K562 (cell line): ENCODE measurements around the gene CCDC50. TPM values are rescaled to one million over a fixed set of nuclear protein-coding genes. Genes with fewer than 3 reads are reported as not detected.

Source experiments
- ATAC-seq: fragments of 200-7000 bp; cut with Tn5 transposase; 3 replicates; pipeline ENCODE4 v1.9.1; 2020; ENCODE audit warnings: moderate library complexity
- BruUV-seq: library from RNA; stranded (reverse); fragments of 400-500 nt; replicated peaks from 2 replicates; lab custom pipeline; 2021; lab: Mats Ljungman, UMichigan
- CTCF ChIA-PET: fragments of 300-600 bp; formaldehyde crosslinking; extraction: SDS; loops from one replicate; lab custom pipeline; 2021; ENCODE audit warnings: low intra/inter-chr PET ratio; lab: Yijun Ruan, JAX
- POLR2A ChIA-PET: fragments of 300-600, 350-650 bp; sonication (Branson Sonifier 250); formaldehyde crosslinking; extraction: SDS; loops from one replicate; lab custom pipeline; 2021; ENCODE audit warnings: antibody characterized with exemption, inconsistent platforms; lab: Yijun Ruan, JAX
- DNase-seq, 4 experiments: peaks; one replicate each; pipeline versions ENCODE4 v3.0.0 to v3.0.0-alpha.2; 2011 to 2018; ENCODE audit warnings: low spot score in 3 of 4, mixed read lengths in 3 of 4; ENCODE audit errors: extremely low read depth in 1 of 4
- FAIRE-seq: peaks from 2 replicates; lab custom pipeline; 2011; peaks lifted over from hg19 to GRCh38; lab: Jason Lieb, UNC
- H2AFZ ChIP-seq: 2 replicates; pipeline ENCODE4 v1.6.0; 2011; ENCODE audit warnings: low read depth, low read length, control low read depth, inconsistent platforms
- H3K27ac ChIP-seq: fragments of 200-600 bp; 3 replicates; pipeline ENCODE4 v1.8.0; 2011; ENCODE audit warnings: low read depth, mild to moderate bottlenecking, control low read depth, inconsistent platforms, low read length, moderate library complexity, mixed read lengths; ENCODE audit errors: extremely low read depth
- H3K27me3 ChIP-seq, 2 experiments: fragments of 300-600 bp in 1 of 2; 2 replicates in 1 of 2; 3 replicates in 1 of 2; pipeline versions ENCODE4 v1.6.0 to v1.8.0; 2011; ENCODE audit warnings: inconsistent platforms in 2 of 2, low read length in 2 of 2, mild to moderate bottlenecking in 1 of 2, mixed read lengths in 1 of 2, moderate library complexity in 1 of 2; ENCODE audit not compliant: control insufficient read depth in 2 of 2, insufficient read depth in 2 of 2
- H3K36me3 ChIP-seq: fragments of 300-600 bp; 3 replicates; pipeline ENCODE4 v1.8.0; 2011; ENCODE audit warnings: mild to moderate bottlenecking, low read length, inconsistent platforms; ENCODE audit not compliant: control insufficient read depth, insufficient read depth
- H3K4me1 ChIP-seq, 2 experiments: fragments of 200-600 bp in 1 of 2; replicated peaks in 1 of 2; 2 replicates in 1 of 2; 3 replicates in 1 of 2; pipeline versions ENCODE4 v1.5.1 to v1.8.0; 2011; ENCODE audit warnings: inconsistent platforms in 2 of 2, low read length in 2 of 2, mild to moderate bottlenecking in 1 of 2, mixed read lengths in 1 of 2, moderate library complexity in 1 of 2; ENCODE audit not compliant: control insufficient read depth in 2 of 2, insufficient read depth in 2 of 2
- H3K4me2 ChIP-seq: 2 replicates; pipeline ENCODE4 v1.6.1; 2011; ENCODE audit warnings: low read length, control low read depth, inconsistent platforms, mixed read lengths; ENCODE audit not compliant: insufficient read depth
- H3K4me3 ChIP-seq: fragments of 200-600 bp; sonication (generic), shearing (Covaris generic); 2 replicates; pipeline ENCODE4 v1.5.1; 2016; ENCODE audit warnings: control low read depth, inconsistent platforms
- H3K79me2 ChIP-seq: fragments of 200-600 bp; 3 replicates; pipeline ENCODE4 v1.8.0; 2011; ENCODE audit warnings: low read length, inconsistent platforms; ENCODE audit not compliant: control insufficient read depth, insufficient read depth
- H3K9ac ChIP-seq, 2 experiments: 2 replicates each; pipeline versions ENCODE4 v1.6.0 to v1.6.1; 2011; ENCODE audit warnings: low read depth in 2 of 2, low read length in 2 of 2, control low read depth in 1 of 2, inconsistent platforms in 1 of 2, mild to moderate bottlenecking in 1 of 2, mixed read lengths in 1 of 2; ENCODE audit not compliant: insufficient read depth in 1 of 2
- H3K9me1 ChIP-seq: one replicate; pipeline ENCODE4 v1.6.0; 2011; ENCODE audit warnings: inconsistent platforms, mild to moderate bottlenecking, low read length, moderate library complexity; ENCODE audit not compliant: control insufficient read depth, insufficient read depth
- H3K9me3 ChIP-seq: replicated peaks from 2 replicates; pipeline ENCODE4 v1.5.1; 2011; ENCODE audit warnings: low read depth, low read length, inconsistent platforms; ENCODE audit not compliant: control insufficient read depth, insufficient read depth
- H4K20me1 ChIP-seq: replicated peaks from 2 replicates; pipeline ENCODE4 v1.6.1; 2011; ENCODE audit warnings: low read length, inconsistent platforms, mixed read lengths; ENCODE audit not compliant: control insufficient read depth, insufficient read depth
- ADNP ChIP-seq: fragments of 200-800 bp; sonication (Bioruptor generic); IDR thresholded peaks from 2 replicates; pipeline ENCODE4 v1.6.1; 2016; ENCODE audit warnings: missing genetic modification characterization, missing compliant biosample characterization
- ARID3B ChIP-seq: fragments of 250-450 bp; sonication (Bioruptor Pico); IDR thresholded peaks from 2 replicates; pipeline ENCODE4 v1.4.0; 2020; ENCODE audit warnings: borderline replicate concordance
- CC2D1A ChIP-seq: fragments of 450-650 bp; IDR thresholded peaks from 2 replicates; pipeline ENCODE4 v1.6.1; 2017; ENCODE audit warnings: mild to moderate bottlenecking
- FOSL1 ChIP-seq: fragments of 200-800 bp; sonication (Bioruptor generic); conservative IDR thresholded peaks from 2 replicates; pipeline ENCODE4 v1.6.1; 2016; ENCODE audit warnings: missing genetic modification characterization, missing compliant biosample characterization
- HMG20B ChIP-seq: fragments of 250-450 bp; sonication (Bioruptor Pico); IDR thresholded peaks from 2 replicates; pipeline ENCODE4 v1.5.0; 2021; ENCODE audit warnings: mild to moderate bottlenecking
- HOMEZ ChIP-seq: fragments of 250-450 bp; sonication (Bioruptor Pico); IDR thresholded peaks from 2 replicates; pipeline ENCODE4 v1.4.0; 2020; ENCODE audit warnings: mild to moderate bottlenecking, moderate library complexity
- MAZ ChIP-seq, 2 experiments: fragments of 450-650 bp in 1 of 2; sonication (generic) in 1 of 2; formaldehyde crosslinking; IDR thresholded peaks in 1 of 2; conservative IDR thresholded peaks in 1 of 2; 2 replicates each; pipeline versions ENCODE4 v1.4.0 to v1.5.0; 2020; ENCODE audit warnings: mild to moderate bottlenecking in 1 of 2, missing genetic modification reagents in 1 of 2
- PML ChIP-seq: IDR thresholded peaks from 2 replicates; pipeline ENCODE4 v1.6.1; 2012; ENCODE audit warnings: low read length, inconsistent platforms
- SETDB1 ChIP-seq: IDR thresholded peaks from one replicate; pipeline ENCODE4 v1.6.1; 2012; ENCODE audit warnings: low read length, control low read depth, inconsistent platforms
- SMC3 ChIP-seq: conservative IDR thresholded peaks from 2 replicates; pipeline ENCODE4 v1.6.1; 2011; ENCODE audit warnings: low read depth, low read length, improper control_type of control experiment; ENCODE audit not compliant: insufficient read depth
- SRF ChIP-seq, 2 experiments: fragments of 250-450, 450-650 bp in 1 of 2; sonication (Bioruptor Pico) in 1 of 2; sonication (generic) in 1 of 2; formaldehyde crosslinking; IDR thresholded peaks; 2 replicates each; pipeline versions ENCODE4 v1.5.0 to v1.5.1; 2020 to 2022; ENCODE audit warnings: mild to moderate bottlenecking in 1 of 2, missing genetic modification reagents in 1 of 2
- TAL1 ChIP-seq: fragments of 450-650 bp; IDR thresholded peaks from 2 replicates; pipeline ENCODE4 v1.6.1; 2016; ENCODE audit warnings: mild to moderate bottlenecking
- TGIF2 ChIP-seq: sonication (generic); formaldehyde crosslinking; IDR thresholded peaks from 2 replicates; pipeline ENCODE4 v1.8.1; 2022; ENCODE audit warnings: mild to moderate bottlenecking, missing genetic modification reagents, moderate library complexity
- ZNF239 ChIP-seq: fragments of 250-450 bp; sonication (Bioruptor Pico); IDR thresholded peaks from 2 replicates; pipeline ENCODE4 v1.4.0; 2020; ENCODE audit warnings: mild to moderate bottlenecking
- ZNF316 ChIP-seq: fragments of 450-650 bp; IDR thresholded peaks from 2 replicates; pipeline ENCODE4 v1.6.1; 2016
- ZNF518B ChIP-seq: fragments of 250-450 bp; sonication (Bioruptor Pico); IDR thresholded peaks from 2 replicates; pipeline ENCODE4 v1.5.0; 2021; ENCODE audit warnings: mild to moderate bottlenecking, moderate library complexity
- WGBS: fragments of 100-300 bp; shearing (Covaris generic); methylation state at CpG from one replicate; pipeline ENCODE4 v1.1.6; 2016; ENCODE audit warnings: low coverage, mixed read lengths; ENCODE audit not compliant: insufficient coverage; ENCODE audit errors: missing lambda C conversion rate; 5-methylcytosine and 5-hydroxymethylcytosine counted together
- in situ Hi-C: fragments of 300-500 bp; cut with MboI; formaldehyde crosslinking; loops from 4 replicates; pipeline ENCODE4 v1.15.0; 2018; ENCODE audit warnings: inconsistent platforms, mixed read lengths
- intact Hi-C: fragments of 100-400 bp; cut with micrococcal nuclease; formaldehyde crosslinking; loops from 2 replicates; pipeline ENCODE4 v1.14.2; 2022
- polyA plus RNA-seq, 8 experiments: library from polyadenylated mRNA; depleted of rRNA in 4 of 8; stranded (reverse) in 5 of 8; unstranded in 3 of 8; fragments of >200 nt; fragmentation: Nextera tagmentation in 2 of 8; fragmentation: Illumina TruSeq in 1 of 8; extraction: Ambion mirVana in 2 of 8; extraction: Trizol in 1 of 8; gene quantifications; 2 replicates each; pipeline versions ENCODE4 v1.2.1 to v1.2.3, GENCODE V29; 2011 to 2014; ENCODE audit warnings: inconsistent platforms in 1 of 8, missing spikeins in 1 of 8
- total RNA-seq, 7 experiments: library from RNA; depleted of rRNA in 6 of 7; stranded (reverse); fragments of >200 nt in 6 of 7; fragmentation: Illumina TruSeq in 2 of 7; extraction: Trizol in 2 of 7; gene quantifications; 2 replicates each; pipeline versions ENCODE4 v1.2.1 to v1.2.3, GENCODE V29; 2011 to 2021; ENCODE audit warnings: low replicate concordance in 1 of 7

CCDC50 gene
- total and polyA plus RNA-seq, 9 of the 15 experiments (the other 6 are each of a cell fraction or from before 2014, with no cell fraction given): 8.4 to 63.4 (median 40.4) TPM

GRCh38 chr3:191360620-191361019 lies 31.4 kb downstream of the CCDC50 start:
- no peak overlapping the region for H3K4me3 ChIP-seq
- H3K27me3 ChIP-seq: no peaks in the 10 kb centered on the region
- ChIA-PET POLR2A (interaction anchor here (1.2 kb wide), 1 partner anchor 86 kb away, joined by 3 read pairs; no protein-coding TSS in a partner anchor), CTCF (no interaction called here)
- in situ Hi-C loops (no loop called here), intact Hi-C loops (no loop called here)
- no peak for DNase-seq
- no peaks in the 10 kb centered on the region for H3K4me1 ChIP-seq
- no peak overlapping the region for H3K27ac ChIP-seq
- peaks cover 5% of the 10 kb centered on the region; the same call in 1 of the 3 replicates for H3K79me2 ChIP-seq
- TF ChIP-seq ADNP (tag): no peak
- TF ChIP-seq FOSL1 (tag): no peak
- no peak for TF ChIP-seq SMC3
- no peak for TF ChIP-seq PML
- no peak for TF ChIP-seq ZNF316
- no peak for TF ChIP-seq CC2D1A
- no peak for TF ChIP-seq SETDB1
- no peak for TF ChIP-seq TAL1
- TF ChIP-seq HOMEZ (CRISPR knock-in tag): no peak
- no peak for TF ChIP-seq TGIF2 (CRISPR knock-in tag)
- TF ChIP-seq ZNF518B (CRISPR knock-in tag): no peak
- TF ChIP-seq HMG20B (CRISPR knock-in tag): no peak
- no peak for TF ChIP-seq SRF (CRISPR knock-in tag; IDR thresholded peaks at IDR 0.05)
- no peak for TF ChIP-seq ZNF239
- TF ChIP-seq ARID3B (CRISPR knock-in tag): no peak
- TF ChIP-seq MAZ (CRISPR knock-in tag; conservative IDR thresholded peaks at IDR 0.05 in 1 of 2, IDR thresholded peaks at IDR 0.05 in 1 of 2): no peak
- H3K4me2 ChIP-seq: no peak overlapping the region
- ATAC-seq: no peak
- H3K9ac ChIP-seq: no peak overlapping the region
- FAIRE-seq: no peak
- TSS peak; percentile 12 for BruUV-seq
- H2AFZ ChIP-seq: no peak overlapping the region
- no peaks in the 10 kb centered on the region for H3K9me1 ChIP-seq
- H3K9me3 ChIP-seq: no peaks in the 10 kb centered on the region
- WGBS: 67% methylated on average over 3 of the region's 3 CpGs
- no peaks in the 10 kb centered on the region for H4K20me1 ChIP-seq
- H3K36me3 ChIP-seq: peaks cover 63% of the 10 kb centered on the region
